OCI-LY7 (cell line): ENCODE results near the gene NUBP2. TPM values are rescaled to one million over a fixed set of nuclear protein-coding genes. Genes with fewer than 3 reads are reported as not detected.

Experiments used
- BruUV-seq: library from RNA; stranded (reverse); fragments of 400-500 nt; replicated peaks from 2 replicates; lab custom pipeline; 2021; lab: Mats Ljungman, UMichigan
- CTCF ChIA-PET: fragments of 300-600 bp; sonication (Branson Sonifier 250); formaldehyde crosslinking; loops from one replicate; lab custom pipeline; 2022; ENCODE audit warnings: antibody characterized with exemption; ENCODE audit not compliant: unreplicated experiment; lab: Charles Lee
- POLR2A ChIA-PET: fragments of 300-600 bp; sonication (Branson Sonifier 250); formaldehyde crosslinking; loops from one replicate; lab custom pipeline; 2022; ENCODE audit warnings: antibody characterized with exemption; lab: Charles Lee
- DNase-seq: peaks from one replicate; pipeline ENCODE4 v3.0.0-alpha.2; 2015; ENCODE audit warnings: low spot score
- H2AFZ ChIP-seq: fragments of 200-600 bp; sonication (generic), shearing (Covaris generic); 2 replicates; pipeline ENCODE4 v1.6.1; 2014; ENCODE audit warnings: mild to moderate bottlenecking, antibody characterized with exemption, low read length, moderate library complexity
- H3K27ac ChIP-seq: fragments of 200-600 bp; sonication (generic); 2 replicates; pipeline ENCODE4 v1.5.1; 2014; ENCODE audit warnings: mixed run types, low read depth, mild to moderate bottlenecking, moderate library complexity, low read length, inconsistent platforms; ENCODE audit not compliant: poor library complexity, severe bottlenecking
- H3K36me3 ChIP-seq: fragments of 200-600 bp; sonication (generic); 2 replicates; pipeline ENCODE4 v1.6.1; 2014; ENCODE audit warnings: mild to moderate bottlenecking, antibody characterized with exemption, low read length, moderate library complexity, mixed read lengths; ENCODE audit not compliant: insufficient read depth
- H3K4me1 ChIP-seq: fragments of 200-600 bp; sonication (generic); 2 replicates; pipeline ENCODE4 v1.5.1; 2014; ENCODE audit warnings: mild to moderate bottlenecking, low read length; ENCODE audit not compliant: insufficient read depth, poor library complexity, severe bottlenecking
- H3K4me2 ChIP-seq: fragments of 200-600 bp; sonication (generic); 2 replicates; pipeline ENCODE4 v1.6.1; 2014; ENCODE audit warnings: mild to moderate bottlenecking, low read length
- H3K4me3 ChIP-seq: fragments of 200-600 bp; sonication (generic); 2 replicates; pipeline ENCODE4 v1.5.1; 2014; ENCODE audit warnings: mild to moderate bottlenecking, low read depth, low read length; ENCODE audit not compliant: poor library complexity, severe bottlenecking
- H3K79me2 ChIP-seq: fragments of 200-600 bp; sonication (generic); 2 replicates; pipeline ENCODE4 v1.6.1; 2016; ENCODE audit warnings: low read depth, mild to moderate bottlenecking, low read length, moderate library complexity, mixed read lengths; ENCODE audit not compliant: insufficient read depth
- H3K9me2 ChIP-seq: fragments of 200-600 bp; sonication (generic); 2 replicates; pipeline ENCODE4 v1.6.1; 2016; ENCODE audit warnings: mild to moderate bottlenecking, low read length, mixed read lengths; ENCODE audit not compliant: insufficient read depth
- H3K9me3 ChIP-seq: fragments of 200-600 bp; sonication (generic); 2 replicates; pipeline ENCODE4 v1.6.1; 2014; ENCODE audit warnings: mild to moderate bottlenecking, mixed run types, low read length, mixed read lengths
- H4K20me1 ChIP-seq: fragments of 200-600 bp; sonication (generic); 2 replicates; pipeline ENCODE4 v1.6.1; 2014; ENCODE audit warnings: mild to moderate bottlenecking, antibody characterized with exemption, low read length, moderate library complexity, mixed read lengths; ENCODE audit not compliant: insufficient read depth
- CTCF ChIP-seq: fragments of 200-600 bp; sonication (generic); conservative IDR thresholded peaks from 2 replicates; pipeline ENCODE4 v1.5.1; 2014; ENCODE audit warnings: mild to moderate bottlenecking, antibody characterized with exemption, low read length, moderate library complexity, mixed read lengths
- EZH2phosphoT487 ChIP-seq: fragments of 200-600 bp; sonication (generic); IDR thresholded peaks from 2 replicates; pipeline ENCODE4 v1.6.1; 2018; ENCODE audit warnings: low read depth, borderline replicate concordance, mild to moderate bottlenecking, mixed run types, antibody characterized with exemption, low read length, moderate library complexity, mixed read lengths
- intact Hi-C: fragments of 100-400 bp; cut with micrococcal nuclease; formaldehyde crosslinking; loops from one replicate; pipeline ENCODE4 v1.10.0; 2022; ENCODE audit not compliant: unreplicated experiment
- total RNA-seq, 2 experiments: library from RNA; depleted of rRNA in 1 of 2; stranded (reverse); fragments of >200 nt in 1 of 2; shearing (Covaris generic) in 1 of 2; gene quantifications; 2 replicates each; pipeline ENCODE4 v1.2.3, GENCODE V29; 2014 to 2022

The NUBP2 gene
- total RNA-seq, 2 experiments from 2014 or later, result 62.7 to 94.9 TPM

GRCh38 chr16:1826691-1827573 lies 44.2 kb downstream of the NUBP2 start, which contains the start of the genes FAHD1 and HAGH:
Gene FAHD1 (plus strand): TSS chr16:1827206. CDS start chr16:1827239, 33 bp downstream.
Gene HAGH (minus strand): TSS chr16:1826825. CDS start chr16:1826787, 38 bp downstream.
- Histone ChIP-seq H3K4me1 (peaks cover 23% of the 10 kb centered on the region), H4K20me1 (no peaks in the 10 kb centered on the region), H3K36me3 (no peaks in the 10 kb centered on the region), H3K9me2 (no peaks in the 10 kb centered on the region), H3K27ac (no peak within 1 kb of the TSS), H3K9me3 (no peaks in the 10 kb centered on the region), H2AFZ (peak within 1 kb of the TSS; percentile 47), H3K79me2 (no peaks in the 10 kb centered on the region), H3K4me2 (peak within 1 kb of the TSS; percentile 76), H3K4me3 (peak within 1 kb of the TSS; percentile 78)
- intact Hi-C loops, result loop anchor here (5.0 kb wide), 1 partner anchor 45 kb away; the partner anchor contains the start of genes NUBP2 and SPSB3
- CTCF ChIA-PET, result no interaction called here
- peak; percentile 90 for DNase-seq
- POLR2A ChIA-PET, result interaction anchor here (0.6 to 0.8 kb wide), 2 partner anchors 22 to 38 kb away, joined by 3 read pairs; no protein-coding TSS in a partner anchor
- TF ChIP-seq CTCF (no peak), EZH2phosphoT487 (no peak)
- BruUV-seq, result no TSS peak

- BruUV-seq, result no TSS peak
- TF ChIP-seq CTCF, result no peak
- Histone ChIP-seq H2AFZ (no peak overlapping the region), H3K9me3 (no peaks in the 10 kb centered on the region), H3K79me2 (no peaks in the 10 kb centered on the region), H3K4me1 (peaks cover 23% of the 10 kb centered on the region), H4K20me1 (no peaks in the 10 kb centered on the region), H3K4me2 (peak overlapping the region; percentile 76), H3K9me2 (no peaks in the 10 kb centered on the region), H3K27ac (no peak overlapping the region), H3K4me3 (no peak overlapping the region), H3K36me3 (no peaks in the 10 kb centered on the region)
- ChIA-PET CTCF (no interaction called here), POLR2A (no interaction called here)
- no peak for DNase-seq
- intact Hi-C loops, result loop anchor here (5.0 kb wide), 1 partner anchor 47 kb away; the partner anchor contains the start of genes NUBP2 and SPSB3
Observed at GRCh38 chr16:1828645-1829410, 46.1 kb downstream of the NUBP2 start.
